Neural cell (in vitro differentiated cells): ENCODE measurements around the gene SLC25A52. TPM values are rescaled to one million over a fixed set of nuclear protein-coding genes. Genes with fewer than 3 reads are reported as not detected.

ENCODE experiments used
- H2AFZ ChIP-seq: fragments of 200-600, 300-800 bp; sonication (generic), shearing (Covaris generic); 2 replicates; pipeline ENCODE4 v1.6.0; 2014; ENCODE audit warnings: low read depth, mild to moderate bottlenecking, antibody characterized with exemption, low read length, moderate library complexity
- H3F3A ChIP-seq: fragments of 200-600 bp; shearing (Covaris generic); 2 replicates; pipeline ENCODE4 v1.6.1; 2016; ENCODE audit warnings: mild to moderate bottlenecking, moderate library complexity, mixed read lengths, antibody characterized with exemption, low read length; ENCODE audit not compliant: insufficient read depth, poor library complexity, severe bottlenecking
- H3K27ac ChIP-seq: fragments of 200-600, 300-800 bp; sonication (generic), shearing (Covaris generic); 2 replicates; pipeline ENCODE4 v1.5.1; 2014; ENCODE audit warnings: mild to moderate bottlenecking, low read length, moderate library complexity
- H3K27me3 ChIP-seq: fragments of 300-800, 200-600 bp; sonication (generic), shearing (Covaris generic); 2 replicates; pipeline ENCODE4 v1.6.0; 2014; ENCODE audit warnings: mild to moderate bottlenecking, low read depth, low read length, moderate library complexity; ENCODE audit not compliant: insufficient read depth
- H3K36me3 ChIP-seq: fragments of 300-800, 200-600 bp; sonication (generic), shearing (Covaris generic); 2 replicates; pipeline ENCODE4 v1.5.1; 2014; ENCODE audit warnings: mild to moderate bottlenecking, antibody characterized with exemption, low read length, moderate library complexity; ENCODE audit not compliant: insufficient read depth
- H3K4me2 ChIP-seq: fragments of 300-800, 200-600 bp; sonication (generic), shearing (Covaris generic); 2 replicates; pipeline ENCODE4 v1.6.0; 2014; ENCODE audit warnings: mild to moderate bottlenecking, low read length
- H3K4me3 ChIP-seq: fragments of 300-800, 200-600 bp; sonication (generic), shearing (Covaris generic); 2 replicates; pipeline ENCODE4 v1.5.1; 2014; ENCODE audit warnings: mild to moderate bottlenecking, low read length, moderate library complexity
- H3K79me2 ChIP-seq: fragments of 200-600 bp; shearing (Covaris generic); replicated peaks from 2 replicates; pipeline ENCODE4 v1.6.0; 2014; ENCODE audit warnings: mild to moderate bottlenecking, low read length, moderate library complexity; ENCODE audit not compliant: insufficient read depth
- H3K9ac ChIP-seq: fragments of 300-800, 200-600 bp; sonication (generic), shearing (Covaris generic); 2 replicates; pipeline ENCODE4 v1.6.1; 2016; ENCODE audit warnings: mild to moderate bottlenecking, low read length, mixed read lengths
- H3K9me2 ChIP-seq: fragments of 200-600 bp; shearing (Covaris generic); 2 replicates; pipeline ENCODE4 v1.6.1; 2016; ENCODE audit warnings: mild to moderate bottlenecking, low read length, mixed read lengths; ENCODE audit not compliant: insufficient read depth
- H3K9me3 ChIP-seq: fragments of 200-600, 300-800 bp; sonication (generic), shearing (Covaris generic); 2 replicates; pipeline ENCODE4 v1.6.1; 2016; ENCODE audit warnings: mild to moderate bottlenecking, mixed run types, low read length, moderate library complexity, mixed read lengths
- H4K20me1 ChIP-seq: fragments of 200-600 bp; shearing (Covaris generic); 2 replicates; pipeline ENCODE4 v1.6.1; 2016; ENCODE audit warnings: mild to moderate bottlenecking, mixed run types; ENCODE audit not compliant: insufficient read depth
- EP300 ChIP-seq: fragments of 450-650 bp; conservative IDR thresholded peaks from 2 replicates; pipeline ENCODE4 v1.6.1; 2014; ENCODE audit warnings: antibody characterized with exemption, mild to moderate bottlenecking, moderate library complexity; ENCODE audit not compliant: poor library complexity, severe bottlenecking
- EZH2 ChIP-seq: fragments of 200-600, 300-800 bp; shearing (Covaris generic), sonication (generic); IDR thresholded peaks from 2 replicates; pipeline ENCODE4 v1.6.1; 2014; ENCODE audit warnings: antibody characterized with exemption, low read length, borderline replicate concordance, mild to moderate bottlenecking; ENCODE audit not compliant: insufficient read depth, poor library complexity, severe bottlenecking
- MXI1 ChIP-seq: fragments of 450-650 bp; conservative IDR thresholded peaks from 2 replicates; pipeline ENCODE4 v1.6.1; 2014; ENCODE audit warnings: antibody characterized with exemption, mild to moderate bottlenecking; ENCODE audit not compliant: poor library complexity, severe bottlenecking
- POLR2AphosphoS5 ChIP-seq: IDR thresholded peaks from 2 replicates; pipeline ENCODE4 v1.6.1; 2012
- RAD21 ChIP-seq: fragments of 450-650 bp; conservative IDR thresholded peaks from 2 replicates; pipeline ENCODE4 v1.6.1; 2014; ENCODE audit warnings: antibody characterized with exemption, mild to moderate bottlenecking, moderate library complexity
- SMC3 ChIP-seq: fragments of 450-650 bp; conservative IDR thresholded peaks from 2 replicates; pipeline ENCODE4 v1.6.1; 2014; ENCODE audit warnings: antibody characterized with exemption, mild to moderate bottlenecking, moderate library complexity; ENCODE audit not compliant: poor library complexity
- TAF1 ChIP-seq: IDR thresholded peaks from 2 replicates; pipeline ENCODE4 v1.6.1; 2012; ENCODE audit warnings: low read depth
- polyA plus RNA-seq: library from polyadenylated mRNA; depleted of rRNA; stranded (reverse); fragments of >200 nt; gene quantifications from 2 replicates; pipeline ENCODE4 v1.2.3, GENCODE V29; 2014
- TF ChIP-seq, protein P1 (sequence below): IDR thresholded peaks from 2 replicates; pipeline ENCODE4 v1.6.1; 2012; ENCODE audit warnings: borderline replicate concordance
- TF ChIP-seq, protein P2 (sequence below): fragments of 450-650 bp; IDR thresholded peaks from 2 replicates; pipeline ENCODE4 v1.5.1; 2014; ENCODE audit warnings: antibody characterized with exemption, mild to moderate bottlenecking, moderate library complexity; ENCODE audit not compliant: poor library complexity, severe bottlenecking

SLC25A52 gene
- polyA plus RNA-seq, 1 donor from 2014 or later, result not detected

DNA sequence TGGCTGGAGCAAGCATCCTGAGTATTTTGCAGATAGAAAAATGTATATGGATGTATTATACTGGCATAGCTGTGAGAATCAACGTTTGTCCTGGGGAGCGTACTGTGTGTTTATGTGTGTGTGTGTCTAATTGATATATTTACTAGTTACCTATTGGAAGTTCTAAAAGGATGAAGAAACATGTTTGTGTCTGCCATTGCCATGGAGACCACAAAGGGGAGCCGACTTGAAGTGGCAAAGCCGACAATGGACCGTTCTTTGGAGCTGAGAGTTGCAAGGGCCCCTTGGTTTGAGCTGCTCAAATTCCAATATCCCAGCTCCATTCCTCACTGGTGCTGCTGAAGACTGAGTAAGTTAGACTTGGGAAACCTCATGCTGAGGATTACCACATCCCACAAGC is 14.3 kb upstream of the SLC25A52 start:
- no peaks in the 10 kb centered on the region for H4K20me1 ChIP-seq
- no peaks in the 10 kb centered on the region for H3K9me2 ChIP-seq
- H3K4me2 ChIP-seq, result no peak overlapping the region
- no peak for TF ChIP-seq MXI1
- no peak for TF ChIP-seq EZH2
- no peak for TF ChIP-seq POLR2AphosphoS5
- TF ChIP-seq TAF1, result no peak
- TF ChIP-seq RAD21, result no peak
- TF ChIP-seq, protein P1, sequence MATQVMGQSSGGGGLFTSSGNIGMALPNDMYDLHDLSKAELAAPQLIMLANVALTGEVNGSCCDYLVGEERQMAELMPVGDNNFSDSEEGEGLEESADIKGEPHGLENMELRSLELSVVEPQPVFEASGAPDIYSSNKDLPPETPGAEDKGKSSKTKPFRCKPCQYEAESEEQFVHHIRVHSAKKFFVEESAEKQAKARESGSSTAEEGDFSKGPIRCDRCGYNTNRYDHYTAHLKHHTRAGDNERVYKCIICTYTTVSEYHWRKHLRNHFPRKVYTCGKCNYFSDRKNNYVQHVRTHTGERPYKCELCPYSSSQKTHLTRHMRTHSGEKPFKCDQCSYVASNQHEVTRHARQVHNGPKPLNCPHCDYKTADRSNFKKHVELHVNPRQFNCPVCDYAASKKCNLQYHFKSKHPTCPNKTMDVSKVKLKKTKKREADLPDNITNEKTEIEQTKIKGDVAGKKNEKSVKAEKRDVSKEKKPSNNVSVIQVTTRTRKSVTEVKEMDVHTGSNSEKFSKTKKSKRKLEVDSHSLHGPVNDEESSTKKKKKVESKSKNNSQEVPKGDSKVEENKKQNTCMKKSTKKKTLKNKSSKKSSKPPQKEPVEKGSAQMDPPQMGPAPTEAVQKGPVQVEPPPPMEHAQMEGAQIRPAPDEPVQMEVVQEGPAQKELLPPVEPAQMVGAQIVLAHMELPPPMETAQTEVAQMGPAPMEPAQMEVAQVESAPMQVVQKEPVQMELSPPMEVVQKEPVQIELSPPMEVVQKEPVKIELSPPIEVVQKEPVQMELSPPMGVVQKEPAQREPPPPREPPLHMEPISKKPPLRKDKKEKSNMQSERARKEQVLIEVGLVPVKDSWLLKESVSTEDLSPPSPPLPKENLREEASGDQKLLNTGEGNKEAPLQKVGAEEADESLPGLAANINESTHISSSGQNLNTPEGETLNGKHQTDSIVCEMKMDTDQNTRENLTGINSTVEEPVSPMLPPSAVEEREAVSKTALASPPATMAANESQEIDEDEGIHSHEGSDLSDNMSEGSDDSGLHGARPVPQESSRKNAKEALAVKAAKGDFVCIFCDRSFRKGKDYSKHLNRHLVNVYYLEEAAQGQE, result no peak
- TF ChIP-seq, protein P2, sequence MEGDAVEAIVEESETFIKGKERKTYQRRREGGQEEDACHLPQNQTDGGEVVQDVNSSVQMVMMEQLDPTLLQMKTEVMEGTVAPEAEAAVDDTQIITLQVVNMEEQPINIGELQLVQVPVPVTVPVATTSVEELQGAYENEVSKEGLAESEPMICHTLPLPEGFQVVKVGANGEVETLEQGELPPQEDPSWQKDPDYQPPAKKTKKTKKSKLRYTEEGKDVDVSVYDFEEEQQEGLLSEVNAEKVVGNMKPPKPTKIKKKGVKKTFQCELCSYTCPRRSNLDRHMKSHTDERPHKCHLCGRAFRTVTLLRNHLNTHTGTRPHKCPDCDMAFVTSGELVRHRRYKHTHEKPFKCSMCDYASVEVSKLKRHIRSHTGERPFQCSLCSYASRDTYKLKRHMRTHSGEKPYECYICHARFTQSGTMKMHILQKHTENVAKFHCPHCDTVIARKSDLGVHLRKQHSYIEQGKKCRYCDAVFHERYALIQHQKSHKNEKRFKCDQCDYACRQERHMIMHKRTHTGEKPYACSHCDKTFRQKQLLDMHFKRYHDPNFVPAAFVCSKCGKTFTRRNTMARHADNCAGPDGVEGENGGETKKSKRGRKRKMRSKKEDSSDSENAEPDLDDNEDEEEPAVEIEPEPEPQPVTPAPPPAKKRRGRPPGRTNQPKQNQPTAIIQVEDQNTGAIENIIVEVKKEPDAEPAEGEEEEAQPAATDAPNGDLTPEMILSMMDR, result no peak
- TF ChIP-seq SMC3, result no peak
- TF ChIP-seq EP300, result no peak
- no peak overlapping the region for H3K4me3 ChIP-seq
- H3K27me3 ChIP-seq, result no peaks in the 10 kb centered on the region
- H3K27ac ChIP-seq, result no peak overlapping the region
- H3K9me3 ChIP-seq, result peaks cover 5% of the 10 kb centered on the region
- no peak overlapping the region for H3K9ac ChIP-seq
- H3F3A ChIP-seq, result no peaks in the 10 kb centered on the region
- no peaks in the 10 kb centered on the region for H3K79me2 ChIP-seq
- H2AFZ ChIP-seq, result no peak overlapping the region
- no peaks in the 10 kb centered on the region for H3K36me3 ChIP-seq

DNA sequence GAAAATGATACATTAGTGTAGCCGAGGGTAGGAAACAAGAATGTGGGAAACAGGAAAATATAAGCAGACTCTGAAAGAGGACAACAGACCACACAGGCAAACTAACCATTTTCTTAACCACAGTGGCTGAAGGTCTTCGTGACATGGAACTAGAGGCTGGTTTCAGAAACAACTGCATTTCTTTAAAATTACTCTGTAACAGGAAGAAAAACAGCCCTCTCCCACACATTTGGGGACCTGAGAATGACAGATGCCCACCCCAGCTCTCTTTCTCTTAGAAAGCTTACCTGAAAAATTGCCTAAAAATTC is 13.8 kb upstream of the SLC25A52 start:
- Histone ChIP-seq H2AFZ (no peak overlapping the region), H3K36me3 (no peaks in the 10 kb centered on the region), H3K79me2 (no peaks in the 10 kb centered on the region), H3K27ac (no peak overlapping the region), H3K9ac (no peak overlapping the region), H3K4me2 (no peak overlapping the region), H3F3A (no peaks in the 10 kb centered on the region), H3K27me3 (no peaks in the 10 kb centered on the region), H3K4me3 (no peak overlapping the region), H4K20me1 (no peaks in the 10 kb centered on the region), H3K9me3 (peaks cover 5% of the 10 kb centered on the region), H3K9me2 (no peaks in the 10 kb centered on the region)
- TF ChIP-seq SMC3, result no peak
- TF ChIP-seq TAF1, result no peak
- TF ChIP-seq, protein P2, result no peak
- TF ChIP-seq MXI1, result no peak
- no peak for TF ChIP-seq POLR2AphosphoS5
- no peak for TF ChIP-seq EZH2
- TF ChIP-seq, protein P1, result no peak
- no peak for TF ChIP-seq RAD21
- TF ChIP-seq EP300, result no peak
